ENCODE measurements around the gene TAF3. TPM values are rescaled to one million over a fixed set of nuclear protein-coding genes. Genes with fewer than 3 reads are reported as not detected.

Gene TAF3
- total RNA-seq, 1 donor from 2014 or later: 4.6 TPM

DNA sequence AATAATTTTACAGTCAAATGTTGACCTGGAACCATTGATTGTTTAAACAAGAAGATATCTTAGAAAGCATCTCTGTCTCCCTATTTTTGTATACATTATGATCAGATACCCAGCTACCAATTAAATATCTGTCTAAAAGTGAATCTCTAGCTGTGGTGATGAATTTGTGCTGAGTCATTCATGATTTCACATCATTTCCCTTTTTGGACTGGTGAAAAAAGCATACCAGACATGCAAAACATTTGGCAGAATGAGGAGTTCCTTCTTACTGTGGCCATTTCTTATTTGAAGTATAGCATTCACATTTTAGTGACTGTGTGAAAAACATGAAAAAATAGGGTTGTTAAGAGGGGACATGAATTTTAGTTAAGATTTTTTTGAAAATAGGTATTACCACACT is 138.2 kb downstream of the TAF3 start:
- H3K4me1 Mint-ChIP-seq: no peaks in the 10 kb centered on the region

DNA sequence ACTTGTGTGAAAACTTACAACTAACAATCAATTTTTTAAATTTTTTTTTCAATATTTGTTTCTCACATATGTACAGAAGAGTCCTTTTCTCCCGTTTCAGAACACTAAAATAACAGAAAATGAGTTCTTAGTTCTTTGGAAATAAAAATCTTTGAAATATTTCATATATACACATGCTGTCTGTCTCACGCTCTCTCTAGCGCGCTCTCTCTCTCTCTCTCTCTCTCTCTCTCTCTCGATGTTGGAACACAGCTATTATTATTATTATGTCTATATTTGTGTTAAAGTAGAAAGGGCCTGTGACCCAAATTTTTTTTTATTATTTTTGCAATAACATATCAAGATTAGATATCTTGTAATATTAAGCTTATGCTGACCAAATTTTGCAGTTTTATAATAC is 139.3 kb downstream of the TAF3 start:
- no peaks in the 10 kb centered on the region for H3K79me2 ChIP-seq (ENCODE audit: low read depth)
- no peaks in the 10 kb centered on the region for H3K27me3 ChIP-seq
- TF ChIP-seq, protein P1, sequence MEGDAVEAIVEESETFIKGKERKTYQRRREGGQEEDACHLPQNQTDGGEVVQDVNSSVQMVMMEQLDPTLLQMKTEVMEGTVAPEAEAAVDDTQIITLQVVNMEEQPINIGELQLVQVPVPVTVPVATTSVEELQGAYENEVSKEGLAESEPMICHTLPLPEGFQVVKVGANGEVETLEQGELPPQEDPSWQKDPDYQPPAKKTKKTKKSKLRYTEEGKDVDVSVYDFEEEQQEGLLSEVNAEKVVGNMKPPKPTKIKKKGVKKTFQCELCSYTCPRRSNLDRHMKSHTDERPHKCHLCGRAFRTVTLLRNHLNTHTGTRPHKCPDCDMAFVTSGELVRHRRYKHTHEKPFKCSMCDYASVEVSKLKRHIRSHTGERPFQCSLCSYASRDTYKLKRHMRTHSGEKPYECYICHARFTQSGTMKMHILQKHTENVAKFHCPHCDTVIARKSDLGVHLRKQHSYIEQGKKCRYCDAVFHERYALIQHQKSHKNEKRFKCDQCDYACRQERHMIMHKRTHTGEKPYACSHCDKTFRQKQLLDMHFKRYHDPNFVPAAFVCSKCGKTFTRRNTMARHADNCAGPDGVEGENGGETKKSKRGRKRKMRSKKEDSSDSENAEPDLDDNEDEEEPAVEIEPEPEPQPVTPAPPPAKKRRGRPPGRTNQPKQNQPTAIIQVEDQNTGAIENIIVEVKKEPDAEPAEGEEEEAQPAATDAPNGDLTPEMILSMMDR (IDR thresholded peaks at IDR 0.05): no peak
- TF ChIP-seq EZH2 (IDR thresholded peaks at IDR 0.05) (no peak), EZH2phosphoT487 (IDR thresholded peaks at IDR 0.05) (no peak)
- H3K36me3 ChIP-seq: no peaks in the 10 kb centered on the region
- Mint-ChIP-seq H3K36me3 (peaks cover 3% of the 10 kb centered on the region), H3K4me3 (no peak overlapping the region), H3K27ac (no peak overlapping the region), H3K27me3 (ENCODE audit: insufficient read depth, low read depth) (no peaks in the 10 kb centered on the region), H3K9me3 (no peaks in the 10 kb centered on the region), H3K4me1 (no peaks in the 10 kb centered on the region)
- H4K20me1 ChIP-seq (ENCODE audit: low read depth): no peaks in the 10 kb centered on the region
- H2AFZ ChIP-seq (replicated peaks): no peak overlapping the region
- peaks cover 4% of the 10 kb centered on the region for H3K9me3 ChIP-seq (ENCODE audit: low read depth)
- no peak for DNase-seq (ENCODE audit: low spot score)
- no peaks in the 10 kb centered on the region for H3F3A ChIP-seq (ENCODE audit: low read depth)
- no peak overlapping the region for H3K4me2 ChIP-seq
- H3K4me1 ChIP-seq: no peaks in the 10 kb centered on the region
- H3K27ac ChIP-seq: no peak overlapping the region
- no peak overlapping the region for H3K4me3 ChIP-seq
- no peak overlapping the region for H3K9ac ChIP-seq

More for the DNA sequence above, 138.2 kb downstream of the TAF3 start:
- no peaks in the 10 kb centered on the region for H3K9me3 Mint-ChIP-seq
- Histone ChIP-seq H3K27ac (no peak overlapping the region), H3K4me2 (no peak overlapping the region), H3K36me3 (no peaks in the 10 kb centered on the region), H3K4me3 (no peak overlapping the region), H4K20me1 (ENCODE audit: low read depth) (no peaks in the 10 kb centered on the region), H3K27me3 (no peaks in the 10 kb centered on the region), H3K9me3 (ENCODE audit: low read depth) (peaks cover 4% of the 10 kb centered on the region), H3F3A (ENCODE audit: low read depth) (no peaks in the 10 kb centered on the region), H3K79me2 (ENCODE audit: low read depth) (no peaks in the 10 kb centered on the region), H3K9ac (no peak overlapping the region), H3K4me1 (no peaks in the 10 kb centered on the region), H2AFZ (replicated peaks) (no peak overlapping the region)
- no peak overlapping the region for H3K27ac Mint-ChIP-seq
- H3K27me3 Mint-ChIP-seq (ENCODE audit: insufficient read depth, low read depth): no peaks in the 10 kb centered on the region
- TF ChIP-seq EZH2phosphoT487 (IDR thresholded peaks at IDR 0.05) (no peak), EZH2 (IDR thresholded peaks at IDR 0.05) (no peak)
- TF ChIP-seq, protein P1 (IDR thresholded peaks at IDR 0.05): no peak
- H3K36me3 Mint-ChIP-seq: peaks cover 3% of the 10 kb centered on the region
- DNase-seq (ENCODE audit: low spot score): no peak
- H3K4me3 Mint-ChIP-seq: no peak overlapping the region

DNA sequence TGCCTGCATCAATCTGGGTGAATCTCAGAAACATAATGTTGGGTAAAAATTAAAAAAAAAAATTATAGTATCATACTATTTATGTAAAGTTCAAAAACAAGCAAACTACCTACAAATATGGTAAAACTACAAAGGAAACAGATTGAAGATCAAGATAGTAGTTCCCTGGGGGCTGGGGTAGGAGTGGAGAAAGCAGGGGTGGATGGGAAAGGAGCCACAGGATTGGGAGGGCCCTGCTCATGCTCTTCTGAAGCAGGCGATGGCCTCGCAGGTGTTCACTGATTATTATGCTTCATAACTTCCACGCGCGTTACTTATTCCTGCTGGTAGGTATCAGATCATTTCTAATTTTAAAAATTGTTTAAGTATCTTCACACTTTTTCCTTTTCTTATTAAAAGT is 140.1 kb downstream of the TAF3 start:
- Histone ChIP-seq H3K4me3 (no peak overlapping the region), H4K20me1 (ENCODE audit: low read depth) (no peaks in the 10 kb centered on the region)
- no peaks in the 10 kb centered on the region for H3K27me3 Mint-ChIP-seq (ENCODE audit: insufficient read depth, low read depth)

More for the DNA sequence above, 140.1 kb downstream of the TAF3 start:
- Histone ChIP-seq H3K9me3 (ENCODE audit: low read depth) (peaks cover 4% of the 10 kb centered on the region), H3K27ac (no peak overlapping the region), H3K36me3 (no peaks in the 10 kb centered on the region), H3K27me3 (no peaks in the 10 kb centered on the region), H3K4me2 (no peak overlapping the region), H3K4me1 (no peaks in the 10 kb centered on the region), H3K79me2 (ENCODE audit: low read depth) (no peaks in the 10 kb centered on the region), H2AFZ (replicated peaks) (no peak overlapping the region), H3K9ac (no peak overlapping the region), H3F3A (ENCODE audit: low read depth) (no peaks in the 10 kb centered on the region)
- no peaks in the 10 kb centered on the region for H3K4me1 Mint-ChIP-seq
- no peak for TF ChIP-seq EZH2 (IDR thresholded peaks at IDR 0.05)
- TF ChIP-seq, protein P1 (IDR thresholded peaks at IDR 0.05): no peak
- no peak for TF ChIP-seq EZH2phosphoT487 (IDR thresholded peaks at IDR 0.05)
- H3K9me3 Mint-ChIP-seq: no peaks in the 10 kb centered on the region
- no peak overlapping the region for H3K4me3 Mint-ChIP-seq
- DNase-seq (ENCODE audit: low spot score): no peak
- H3K36me3 Mint-ChIP-seq: peaks cover 3% of the 10 kb centered on the region
- H3K27ac Mint-ChIP-seq: no peak overlapping the region

All from neural progenitor cell (in vitro differentiated cells).